GM12878 (cell line): ENCODE data around the gene TMSB4X. TPM values are rescaled to one million over a fixed set of nuclear protein-coding genes. Genes with fewer than 3 reads are reported as not detected.
A peak's percentile ranks its signal among the peaks of the same experiment; 100 is the strongest.

Experiments used
- BRCA1 ChIP-seq: IDR thresholded peaks from 2 replicates; pipeline ENCODE4 v1.6.1; 2011; ENCODE audit warnings: low read depth, low read length, improper control_type of control experiment
- IRF4 ChIP-seq: IDR thresholded peaks from 2 replicates; pipeline ENCODE4 v1.6.1; 2011; ENCODE audit warnings: low read depth, low read length
- JUND ChIP-seq: IDR thresholded peaks from 2 replicates; pipeline ENCODE4 v1.6.1; 2012; ENCODE audit warnings: low read depth, mild to moderate bottlenecking, low read length, improper control_type of control experiment, moderate library complexity
- POLR2AphosphoS2 ChIP-seq: IDR thresholded peaks from 2 replicates; pipeline ENCODE4 v1.6.1; 2011; ENCODE audit warnings: low read depth, mild to moderate bottlenecking, low read length, improper control_type of control experiment, moderate library complexity
- RCOR1 ChIP-seq: conservative IDR thresholded peaks from 2 replicates; pipeline ENCODE4 v1.6.1; 2012; ENCODE audit warnings: low read depth, low read length, improper control_type of control experiment
- RELA ChIP-seq: fragments of 450-650 bp; IDR thresholded peaks from 2 replicates; pipeline ENCODE4 v1.8.0; 2014; ENCODE audit warnings: borderline replicate concordance; ENCODE audit not compliant: partially characterized antibody
- SIX5 ChIP-seq: IDR thresholded peaks from 2 replicates; pipeline ENCODE4 v1.6.1; 2011; ENCODE audit warnings: mild to moderate bottlenecking, low read depth, low read length, moderate library complexity; ENCODE audit not compliant: severe bottlenecking
- SMAD1 ChIP-seq: fragments of 450-650 bp; IDR thresholded peaks from 2 replicates; pipeline ENCODE4 v1.6.1; 2018; ENCODE audit warnings: mild to moderate bottlenecking, low read depth; ENCODE audit not compliant: partially characterized antibody
- SMARCA5 ChIP-seq: fragments of 450-650 bp; IDR thresholded peaks from 2 replicates; pipeline ENCODE4 v1.6.1; 2017; ENCODE audit warnings: mild to moderate bottlenecking
- SP1 ChIP-seq: IDR thresholded peaks from one replicate; pipeline ENCODE4 v1.6.1; 2011; ENCODE audit warnings: low read depth, low read length
- TCF12 ChIP-seq: IDR thresholded peaks from 2 replicates; pipeline ENCODE4 v1.6.1; 2011; ENCODE audit warnings: low read depth, mild to moderate bottlenecking, low read length
- ZSCAN29 ChIP-seq: fragments of 450-650 bp; IDR thresholded peaks from 2 replicates; pipeline ENCODE4 v1.6.1; 2017; ENCODE audit warnings: mild to moderate bottlenecking, moderate library complexity
- polyA plus RNA-seq, 11 experiments: library from polyadenylated mRNA; depleted of rRNA in 4 of 11; unstranded in 6 of 11; stranded (reverse) in 5 of 11; fragments of >200 nt; fragmentation: Nextera tagmentation in 4 of 11; fragmentation: Illumina TruSeq in 1 of 11; extraction: Ambion mirVana in 4 of 11; extraction: Trizol in 1 of 11; gene quantifications; 1 replicate in 1 of 11; 2 replicates in 10 of 11; pipeline versions ENCODE4 v1.2.1 to v1.2.3, GENCODE V29; 2011 to 2016; ENCODE audit warnings: inconsistent platforms in 2 of 11, missing spikeins in 2 of 11, low read depth in 1 of 11
- total RNA-seq, 4 experiments: library from RNA; depleted of rRNA in 3 of 4; stranded (reverse); fragments of >200 nt in 3 of 4; fragmentation: Illumina TruSeq in 1 of 4; extraction: Trizol in 1 of 4; gene quantifications; 2 replicates each; pipeline versions ENCODE4 v1.2.1 to v1.2.3, GENCODE V29; 2013 to 2021
- TF ChIP-seq, protein P1 (sequence below): IDR thresholded peaks from 2 replicates; pipeline ENCODE4 v1.6.1; 2011; ENCODE audit warnings: borderline replicate concordance, low read depth, mild to moderate bottlenecking, moderate library complexity, mixed read lengths, low read length; ENCODE audit not compliant: insufficient read depth; ENCODE audit errors: extremely low read length
- TF ChIP-seq, protein P2 (sequence below): IDR thresholded peaks from 2 replicates; pipeline ENCODE4 v1.6.1; 2011; ENCODE audit warnings: mild to moderate bottlenecking, low read depth, low read length, moderate library complexity; ENCODE audit not compliant: insufficient replicate concordance
- TF ChIP-seq, protein P3 (sequence below), 3 experiments: IDR thresholded peaks in 2 of 3; conservative IDR thresholded peaks in 1 of 3; 2 replicates each; pipeline ENCODE4 v1.5.1; 2011; ENCODE audit warnings: low read depth in 3 of 3, low read length in 3 of 3, mild to moderate bottlenecking in 3 of 3, control low read depth in 2 of 3, moderate library complexity in 2 of 3, inconsistent platforms in 1 of 3, mixed read lengths in 1 of 3; ENCODE audit not compliant: control insufficient read depth in 2 of 3, insufficient read depth in 1 of 3; ENCODE audit errors: extremely low read depth in 1 of 3
- TF ChIP-seq, protein P4 (sequence below): IDR thresholded peaks from 2 replicates; pipeline ENCODE4 v1.6.1; 2012; ENCODE audit warnings: mild to moderate bottlenecking, low read depth, low read length
- TF ChIP-seq, protein P5 (sequence below): fragments of 450-650 bp; IDR thresholded peaks from 2 replicates; pipeline ENCODE4 v1.6.1; 2017; ENCODE audit warnings: borderline replicate concordance

The TMSB4X gene
- total and polyA plus RNA-seq, 10 of the 15 experiments (the other 5 are each of a cell fraction or from before 2014, with no cell fraction given) = 13,924 to 37,234 (median 23,705) TPM

DNA sequence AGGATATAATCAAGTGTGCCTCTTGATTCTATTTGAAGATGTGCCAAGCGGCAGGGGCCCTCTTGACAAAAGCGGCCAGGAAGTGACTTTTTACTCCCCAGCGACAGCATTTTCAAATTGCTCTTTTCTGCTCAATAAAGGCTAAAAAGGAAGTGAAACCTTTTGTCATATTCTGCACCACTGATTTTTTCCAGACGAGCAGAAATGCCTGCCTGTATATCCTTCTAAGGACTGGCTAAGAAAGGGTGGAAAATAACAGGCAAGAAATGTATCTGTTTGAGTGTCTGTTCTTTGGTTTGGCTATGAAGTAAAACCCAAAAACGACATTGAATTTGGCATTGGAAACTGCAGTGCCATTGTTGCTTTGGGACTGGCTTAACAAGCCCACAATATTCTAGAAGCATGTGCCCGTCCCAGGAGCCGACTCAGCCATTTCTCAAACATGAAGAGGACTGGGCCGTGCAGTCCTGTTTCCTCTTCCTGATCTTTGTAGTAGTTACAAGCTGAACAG is 25.4 kb downstream of the TMSB4X start (continued):
- TF ChIP-seq, protein P1, sequence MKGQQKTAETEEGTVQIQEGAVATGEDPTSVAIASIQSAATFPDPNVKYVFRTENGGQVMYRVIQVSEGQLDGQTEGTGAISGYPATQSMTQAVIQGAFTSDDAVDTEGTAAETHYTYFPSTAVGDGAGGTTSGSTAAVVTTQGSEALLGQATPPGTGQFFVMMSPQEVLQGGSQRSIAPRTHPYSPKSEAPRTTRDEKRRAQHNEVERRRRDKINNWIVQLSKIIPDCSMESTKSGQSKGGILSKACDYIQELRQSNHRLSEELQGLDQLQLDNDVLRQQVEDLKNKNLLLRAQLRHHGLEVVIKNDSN = no peak
- TF ChIP-seq, protein P2, sequence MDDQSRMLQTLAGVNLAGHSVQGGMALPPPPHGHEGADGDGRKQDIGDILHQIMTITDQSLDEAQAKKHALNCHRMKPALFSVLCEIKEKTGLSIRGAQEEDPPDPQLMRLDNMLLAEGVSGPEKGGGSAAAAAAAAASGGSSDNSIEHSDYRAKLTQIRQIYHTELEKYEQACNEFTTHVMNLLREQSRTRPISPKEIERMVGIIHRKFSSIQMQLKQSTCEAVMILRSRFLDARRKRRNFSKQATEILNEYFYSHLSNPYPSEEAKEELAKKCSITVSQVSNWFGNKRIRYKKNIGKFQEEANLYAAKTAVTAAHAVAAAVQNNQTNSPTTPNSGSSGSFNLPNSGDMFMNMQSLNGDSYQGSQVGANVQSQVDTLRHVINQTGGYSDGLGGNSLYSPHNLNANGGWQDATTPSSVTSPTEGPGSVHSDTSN = no peak
- TF ChIP-seq, protein P3, sequence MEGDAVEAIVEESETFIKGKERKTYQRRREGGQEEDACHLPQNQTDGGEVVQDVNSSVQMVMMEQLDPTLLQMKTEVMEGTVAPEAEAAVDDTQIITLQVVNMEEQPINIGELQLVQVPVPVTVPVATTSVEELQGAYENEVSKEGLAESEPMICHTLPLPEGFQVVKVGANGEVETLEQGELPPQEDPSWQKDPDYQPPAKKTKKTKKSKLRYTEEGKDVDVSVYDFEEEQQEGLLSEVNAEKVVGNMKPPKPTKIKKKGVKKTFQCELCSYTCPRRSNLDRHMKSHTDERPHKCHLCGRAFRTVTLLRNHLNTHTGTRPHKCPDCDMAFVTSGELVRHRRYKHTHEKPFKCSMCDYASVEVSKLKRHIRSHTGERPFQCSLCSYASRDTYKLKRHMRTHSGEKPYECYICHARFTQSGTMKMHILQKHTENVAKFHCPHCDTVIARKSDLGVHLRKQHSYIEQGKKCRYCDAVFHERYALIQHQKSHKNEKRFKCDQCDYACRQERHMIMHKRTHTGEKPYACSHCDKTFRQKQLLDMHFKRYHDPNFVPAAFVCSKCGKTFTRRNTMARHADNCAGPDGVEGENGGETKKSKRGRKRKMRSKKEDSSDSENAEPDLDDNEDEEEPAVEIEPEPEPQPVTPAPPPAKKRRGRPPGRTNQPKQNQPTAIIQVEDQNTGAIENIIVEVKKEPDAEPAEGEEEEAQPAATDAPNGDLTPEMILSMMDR (IDR thresholded peaks at IDR 0.05 in 2 of 3, conservative IDR thresholded peaks at IDR 0.05 in 1 of 3; ENCODE audit: control insufficient read depth in 2 of 3, extremely low read depth in 1 of 3, insufficient read depth in 1 of 3, low read depth in 3 of 3, low read length in 3 of 3) = no peak
- TF ChIP-seq ZSCAN29 (no peak), POLR2AphosphoS2 (no peak), SP1 (no peak), SMAD1 (no peak), IRF4 (peak; percentile 81), SMARCA5 (no peak), RELA (no peak), RCOR1 (0 out of 2 replicates have a peak, but pooled peaks have one; percentile 33), SIX5 (no peak), JUND (no peak), BRCA1 (no peak), TCF12 (no peak)
- TF ChIP-seq, protein P4, sequence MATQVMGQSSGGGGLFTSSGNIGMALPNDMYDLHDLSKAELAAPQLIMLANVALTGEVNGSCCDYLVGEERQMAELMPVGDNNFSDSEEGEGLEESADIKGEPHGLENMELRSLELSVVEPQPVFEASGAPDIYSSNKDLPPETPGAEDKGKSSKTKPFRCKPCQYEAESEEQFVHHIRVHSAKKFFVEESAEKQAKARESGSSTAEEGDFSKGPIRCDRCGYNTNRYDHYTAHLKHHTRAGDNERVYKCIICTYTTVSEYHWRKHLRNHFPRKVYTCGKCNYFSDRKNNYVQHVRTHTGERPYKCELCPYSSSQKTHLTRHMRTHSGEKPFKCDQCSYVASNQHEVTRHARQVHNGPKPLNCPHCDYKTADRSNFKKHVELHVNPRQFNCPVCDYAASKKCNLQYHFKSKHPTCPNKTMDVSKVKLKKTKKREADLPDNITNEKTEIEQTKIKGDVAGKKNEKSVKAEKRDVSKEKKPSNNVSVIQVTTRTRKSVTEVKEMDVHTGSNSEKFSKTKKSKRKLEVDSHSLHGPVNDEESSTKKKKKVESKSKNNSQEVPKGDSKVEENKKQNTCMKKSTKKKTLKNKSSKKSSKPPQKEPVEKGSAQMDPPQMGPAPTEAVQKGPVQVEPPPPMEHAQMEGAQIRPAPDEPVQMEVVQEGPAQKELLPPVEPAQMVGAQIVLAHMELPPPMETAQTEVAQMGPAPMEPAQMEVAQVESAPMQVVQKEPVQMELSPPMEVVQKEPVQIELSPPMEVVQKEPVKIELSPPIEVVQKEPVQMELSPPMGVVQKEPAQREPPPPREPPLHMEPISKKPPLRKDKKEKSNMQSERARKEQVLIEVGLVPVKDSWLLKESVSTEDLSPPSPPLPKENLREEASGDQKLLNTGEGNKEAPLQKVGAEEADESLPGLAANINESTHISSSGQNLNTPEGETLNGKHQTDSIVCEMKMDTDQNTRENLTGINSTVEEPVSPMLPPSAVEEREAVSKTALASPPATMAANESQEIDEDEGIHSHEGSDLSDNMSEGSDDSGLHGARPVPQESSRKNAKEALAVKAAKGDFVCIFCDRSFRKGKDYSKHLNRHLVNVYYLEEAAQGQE = no peak
- TF ChIP-seq, protein P5, sequence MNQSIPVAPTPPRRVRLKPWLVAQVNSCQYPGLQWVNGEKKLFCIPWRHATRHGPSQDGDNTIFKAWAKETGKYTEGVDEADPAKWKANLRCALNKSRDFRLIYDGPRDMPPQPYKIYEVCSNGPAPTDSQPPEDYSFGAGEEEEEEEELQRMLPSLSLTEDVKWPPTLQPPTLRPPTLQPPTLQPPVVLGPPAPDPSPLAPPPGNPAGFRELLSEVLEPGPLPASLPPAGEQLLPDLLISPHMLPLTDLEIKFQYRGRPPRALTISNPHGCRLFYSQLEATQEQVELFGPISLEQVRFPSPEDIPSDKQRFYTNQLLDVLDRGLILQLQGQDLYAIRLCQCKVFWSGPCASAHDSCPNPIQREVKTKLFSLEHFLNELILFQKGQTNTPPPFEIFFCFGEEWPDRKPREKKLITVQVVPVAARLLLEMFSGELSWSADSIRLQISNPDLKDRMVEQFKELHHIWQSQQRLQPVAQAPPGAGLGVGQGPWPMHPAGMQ = no peak
